Ishikawa (cell line): ENCODE data around the gene ARAF.

Experiments
- CEBPB ChIP-seq: IDR thresholded peaks from 2 replicates; pipeline ENCODE4 v1.6.1; 2012
- CREB1 ChIP-seq: IDR thresholded peaks from 2 replicates; pipeline ENCODE4 v1.6.1; 2012; ENCODE audit warnings: low read depth
- EGR1 ChIP-seq: IDR thresholded peaks from 2 replicates; pipeline ENCODE4 v1.6.1; 2012
- EP300 ChIP-seq: IDR thresholded peaks from 2 replicates; pipeline ENCODE4 v1.6.1; 2012; ENCODE audit warnings: borderline replicate concordance
- FOXM1 ChIP-seq: IDR thresholded peaks from 2 replicates; pipeline ENCODE4 v1.6.1; 2012; ENCODE audit warnings: low read depth, borderline replicate concordance
- NFIC ChIP-seq: IDR thresholded peaks from 2 replicates; pipeline ENCODE4 v1.6.1; 2012
- REST ChIP-seq: IDR thresholded peaks from 2 replicates; pipeline ENCODE4 v1.6.1; 2012; ENCODE audit warnings: low read depth, mild to moderate bottlenecking
- TAF1 ChIP-seq: IDR thresholded peaks from 2 replicates; pipeline ENCODE4 v1.6.1; 2012; ENCODE audit warnings: low read depth, mild to moderate bottlenecking
- TCF12 ChIP-seq: IDR thresholded peaks from 2 replicates; pipeline ENCODE4 v1.6.1; 2012; ENCODE audit warnings: low read depth
- TEAD4 ChIP-seq: IDR thresholded peaks from 2 replicates; pipeline ENCODE4 v1.6.1; 2012
- YY1 ChIP-seq: IDR thresholded peaks from 2 replicates; pipeline ENCODE4 v1.6.1; 2012; ENCODE audit warnings: low read depth
- ZBTB7A ChIP-seq: IDR thresholded peaks from 2 replicates; pipeline ENCODE4 v1.6.1; 2012; ENCODE audit warnings: low read depth
- TF ChIP-seq, protein P1 (sequence below): IDR thresholded peaks from 2 replicates; pipeline ENCODE4 v1.6.1; 2012
- TF ChIP-seq, protein P2 (sequence below): IDR thresholded peaks from 2 replicates; pipeline ENCODE4 v1.6.1; 2012

ARAF gene

GRCh38 chrX:47585273-47585672, 24.3 kb downstream of the ARAF start:
- TF ChIP-seq YY1: no peak
- no peak for TF ChIP-seq ZBTB7A
- TF ChIP-seq EGR1: no peak
- TF ChIP-seq TCF12: no peak
- no peak for TF ChIP-seq TAF1

GRCh38 chrX:47586043-47586787, 25.2 kb downstream of the ARAF start:
- TF ChIP-seq CREB1: no peak
- TF ChIP-seq REST: no peak
- TF ChIP-seq, protein P1, sequence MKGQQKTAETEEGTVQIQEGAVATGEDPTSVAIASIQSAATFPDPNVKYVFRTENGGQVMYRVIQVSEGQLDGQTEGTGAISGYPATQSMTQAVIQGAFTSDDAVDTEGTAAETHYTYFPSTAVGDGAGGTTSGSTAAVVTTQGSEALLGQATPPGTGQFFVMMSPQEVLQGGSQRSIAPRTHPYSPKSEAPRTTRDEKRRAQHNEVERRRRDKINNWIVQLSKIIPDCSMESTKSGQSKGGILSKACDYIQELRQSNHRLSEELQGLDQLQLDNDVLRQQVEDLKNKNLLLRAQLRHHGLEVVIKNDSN: no peak
- TF ChIP-seq YY1: no peak
- no peak for TF ChIP-seq ZBTB7A
- TF ChIP-seq TEAD4: no peak
- TF ChIP-seq TAF1: no peak
- TF ChIP-seq CEBPB: no peak
- no peak for TF ChIP-seq FOXM1
- no peak for TF ChIP-seq TCF12

DNA sequence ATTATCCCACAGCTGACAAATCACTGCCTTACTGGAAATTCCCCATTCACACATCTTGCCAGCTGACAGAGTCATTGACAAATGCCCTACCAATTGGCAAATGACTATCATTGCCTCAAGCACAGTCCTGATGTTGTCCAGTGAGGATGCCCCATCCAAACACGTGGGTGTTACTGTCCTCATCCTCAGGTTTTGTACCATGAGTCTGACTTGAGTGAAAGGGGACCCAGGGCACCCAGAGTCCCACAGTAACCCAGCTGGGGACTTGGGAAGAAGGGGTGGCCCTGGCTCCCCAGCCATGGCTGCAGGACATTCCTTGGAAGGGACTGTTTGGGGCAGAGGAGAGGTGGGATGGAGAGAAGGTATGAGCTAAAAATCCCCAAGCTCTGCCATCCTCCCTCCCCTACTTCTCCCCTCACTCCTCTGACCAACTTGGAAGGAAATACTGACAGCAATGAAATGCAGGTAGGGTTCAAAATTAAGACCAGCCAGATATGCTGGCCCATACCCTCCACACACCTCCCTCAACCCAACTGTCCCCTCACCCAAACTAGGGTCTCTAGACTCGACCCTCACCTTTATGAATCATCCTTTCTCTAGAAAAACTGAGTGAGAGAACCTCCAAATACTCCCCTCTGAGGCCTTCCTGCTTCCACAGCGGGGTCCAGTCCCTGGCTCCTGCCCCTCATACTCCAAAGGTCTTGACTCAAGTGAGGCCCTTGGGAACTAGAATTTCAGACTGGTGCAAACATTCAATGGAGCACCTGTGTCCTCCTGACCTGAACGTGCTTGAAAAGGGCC, 26.3 kb downstream of the ARAF start:
- TF ChIP-seq TCF12: no peak
- no peak for TF ChIP-seq NFIC

GRCh38 chrX:47587906-47588735, 27.1 kb downstream of the ARAF start:
- no peak for TF ChIP-seq ZBTB7A
- peak; percentile 42; the same call in 1 of the 2 replicates for TF ChIP-seq NFIC

DNA sequence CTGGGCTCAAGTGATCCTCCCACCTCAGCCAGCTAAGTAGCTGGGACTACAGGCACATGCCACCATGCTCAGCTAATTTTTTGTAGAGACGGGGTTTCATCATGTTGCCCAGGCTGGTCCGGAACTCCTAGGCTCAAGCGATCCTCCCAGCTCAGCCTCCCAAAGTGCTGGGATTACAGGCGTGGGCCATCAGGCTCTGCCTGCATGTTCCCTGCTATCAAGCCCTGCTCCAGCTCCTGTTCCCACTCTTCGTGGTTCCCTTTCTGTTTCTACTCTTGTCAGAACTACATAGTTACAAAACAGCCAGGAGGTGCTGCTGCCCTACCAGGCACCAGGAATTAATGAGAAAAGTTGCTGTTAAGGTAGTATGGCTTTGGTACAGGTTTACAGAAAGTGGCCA, 30.0 kb downstream of the ARAF start:
- TF ChIP-seq EGR1: no peak
- TF ChIP-seq ZBTB7A: no peak
- TF ChIP-seq FOXM1: no peak

- no peak for TF ChIP-seq REST
- no peak for TF ChIP-seq CEBPB
- TF ChIP-seq TEAD4: no peak
- no peak for TF ChIP-seq NFIC
- no peak for TF ChIP-seq EP300
- no peak for TF ChIP-seq TAF1
- no peak for TF ChIP-seq YY1
These were observed 32.5 kb downstream of the ARAF start for GRCh38 chrX:47593522-47593921.

DNA sequence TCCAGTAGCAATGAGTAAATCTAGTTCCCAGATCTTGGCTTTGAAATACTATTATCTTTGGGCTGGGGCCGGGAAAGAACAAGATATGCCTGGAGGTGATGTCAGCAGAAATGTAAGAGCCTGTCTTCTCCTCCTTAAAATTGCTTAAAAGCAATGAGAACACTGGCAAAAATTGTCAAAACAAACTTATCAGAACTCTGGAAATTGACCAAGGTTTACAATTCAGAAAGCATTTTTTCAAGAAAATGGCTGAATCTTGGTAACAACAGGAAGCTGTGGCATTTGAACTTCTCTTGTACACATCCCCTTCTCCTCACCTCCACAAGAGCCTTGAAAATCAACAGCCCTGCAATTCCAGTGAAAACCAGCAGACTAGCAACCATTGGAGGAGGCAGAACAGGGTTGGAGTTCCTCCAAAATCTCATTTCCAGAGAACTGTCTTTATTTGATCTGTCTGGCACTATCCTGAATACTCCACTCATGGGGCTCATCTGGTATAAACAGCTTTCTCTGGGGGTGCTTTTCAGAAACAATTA, 34.8 kb downstream of the ARAF start:
- no peak for TF ChIP-seq TCF12
- TF ChIP-seq EGR1: no peak
- TF ChIP-seq, protein P1: no peak
- no peak for TF ChIP-seq FOXM1
- TF ChIP-seq, protein P2, sequence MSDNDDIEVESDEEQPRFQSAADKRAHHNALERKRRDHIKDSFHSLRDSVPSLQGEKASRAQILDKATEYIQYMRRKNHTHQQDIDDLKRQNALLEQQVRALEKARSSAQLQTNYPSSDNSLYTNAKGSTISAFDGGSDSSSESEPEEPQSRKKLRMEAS: no peak
- no peak for TF ChIP-seq TEAD4
- no peak for TF ChIP-seq ZBTB7A
- TF ChIP-seq TAF1: no peak
- TF ChIP-seq CREB1: no peak
